NCI-H1417 (cell line): ENCODE results near the gene HNMT.

Experiments used
- DNase-seq, 3 experiments: peaks; one replicate each; lab custom pipeline; 2025; lab: John Stamatoyannopoulos, UW

The HNMT gene

GRCh38 chr2:138012082-138012481, 47.8 kb downstream of the HNMT start:
- no peak for DNase-seq

GRCh38 chr2:138012968-138013367, 48.7 kb downstream of the HNMT start:
- no peak for DNase-seq

- no peak for DNase-seq
Observed at GRCh38 chr2:138013639-138014038, 49.4 kb downstream of the HNMT start.

GRCh38 chr2:138015494-138015893, 51.2 kb downstream of the HNMT start:
- DNase-seq = peak in 1 of 3 experiments; percentile 34

- DNase-seq = no peak
Observed at GRCh38 chr2:138016351-138017087, 52.2 kb downstream of the HNMT start.

- no peak for DNase-seq
Observed at GRCh38 chr2:138017824-138018223, 53.6 kb downstream of the HNMT start.

- DNase-seq = no peak
Observed at GRCh38 chr2:138018866-138019688, 54.8 kb downstream of the HNMT start.

- DNase-seq = peak in 1 of 3 experiments; percentile 53
Observed at GRCh38 chr2:138020432-138020831, 56.2 kb downstream of the HNMT start.

- no peak for DNase-seq
Observed at GRCh38 chr2:138021154-138021553, 56.9 kb downstream of the HNMT start.

- peak in 1 of 3 experiments; percentile 61 for DNase-seq
Observed at GRCh38 chr2:138023298-138023697, 59.0 kb downstream of the HNMT start.

- DNase-seq = no peak
Observed at GRCh38 chr2:138023976-138024375, 59.7 kb downstream of the HNMT start.

- DNase-seq = no peak
Observed at GRCh38 chr2:138026111-138027020, 62.1 kb downstream of the HNMT start.

GRCh38 chr2:138028538-138028937, 64.3 kb downstream of the HNMT start:
- DNase-seq = no peak

GRCh38 chr2:138029276-138029675, 65.0 kb downstream of the HNMT start:
- DNase-seq = no peak

GRCh38 chr2:138030459-138030858, 66.2 kb downstream of the HNMT start:
- no peak for DNase-seq

- no peak for DNase-seq
Observed at GRCh38 chr2:138032334-138032733, 68.1 kb downstream of the HNMT start.

GRCh38 chr2:138034536-138034935, 70.3 kb downstream of the HNMT start:
- no peak for DNase-seq

- no peak for DNase-seq
Observed at GRCh38 chr2:138035608-138036217, 71.4 kb downstream of the HNMT start.

GRCh38 chr2:138036522-138036921, 72.2 kb downstream of the HNMT start:
- no peak for DNase-seq

GRCh38 chr2:138037090-138037489, 72.8 kb downstream of the HNMT start:
- DNase-seq = no peak

- no peak for DNase-seq
Observed at GRCh38 chr2:138040616-138041015, 76.3 kb downstream of the HNMT start.

GRCh38 chr2:138042311-138042710, 78.0 kb downstream of the HNMT start:
- DNase-seq = no peak
